ENCODE measurements around the gene RBM4B.
"Not testable (repeated sequence)": the region's sequence is repeated elsewhere in the genome, so short reads cannot be mapped to it uniquely, and the experiment has no call there.

Gene RBM4B

GRCh38 chr11:66677599-66678375 lies at the start of gene RBM4B:
Gene RBM4B, minus strand, starts transcription at chr11:66677887. Its CDS starts 808 bp downstream, at chr11:66677079.
- peak; percentile 83 for DNase-seq

GRCh38 chr11:66725647-66726046 lies 48.0 kb upstream of the RBM4B start:
- no peak for DNase-seq

- no peak for DNase-seq
These were observed 47.4 kb upstream of the RBM4B start for GRCh38 chr11:66725114-66725513.

- DNase-seq: not testable (repeated sequence)
These were observed 46.5 kb upstream of the RBM4B start for GRCh38 chr11:66724167-66724566.

GRCh38 chr11:66723693-66724092 lies 46.0 kb upstream of the RBM4B start:
- DNase-seq: no peak

GRCh38 chr11:66722745-66723651 lies 45.3 kb upstream of the RBM4B start:
- DNase-seq: no peak

- DNase-seq: no peak
These were observed 44.3 kb upstream of the RBM4B start for GRCh38 chr11:66721939-66722338.

- DNase-seq: no peak
These were observed 43.3 kb upstream of the RBM4B start for GRCh38 chr11:66720899-66721470.

GRCh38 chr11:66720223-66720898 lies 42.7 kb upstream of the RBM4B start:
- no peak for DNase-seq

- no peak for DNase-seq
These were observed 41.6 kb upstream of the RBM4B start for GRCh38 chr11:66719111-66719872.

GRCh38 chr11:66718320-66718971 lies 40.8 kb upstream of the RBM4B start:
- no peak for DNase-seq

GRCh38 chr11:66717925-66718319 lies 40.2 kb upstream of the RBM4B start:
- DNase-seq: no peak

GRCh38 chr11:66716996-66717395 lies 39.3 kb upstream of the RBM4B start:
- no peak for DNase-seq

GRCh38 chr11:66715346-66716085 lies 37.8 kb upstream of the RBM4B start:
- no peak for DNase-seq

GRCh38 chr11:66713746-66714480 lies 36.2 kb upstream of the RBM4B start:
- DNase-seq: no peak

- no peak for DNase-seq
These were observed 32.8 kb upstream of the RBM4B start for GRCh38 chr11:66710384-66710930.

GRCh38 chr11:66708701-66709100 lies 31.0 kb upstream of the RBM4B start:
- no peak for DNase-seq

GRCh38 chr11:66708094-66708493 lies 30.4 kb upstream of the RBM4B start:
- no peak for DNase-seq

- DNase-seq: no peak
These were observed 29.8 kb upstream of the RBM4B start for GRCh38 chr11:66707486-66707885.

GRCh38 chr11:66706989-66707388 lies 29.3 kb upstream of the RBM4B start:
- DNase-seq: no peak
